ENCODE data around the gene ITM2A. TPM values are rescaled to one million over a fixed set of nuclear protein-coding genes. Genes with fewer than 3 reads are reported as not detected.

Gene ITM2A
- total RNA-seq, 1 experiment from 2014 or later, result 29.9 TPM

GRCh38 chrX:79361192-79361870, 5.8 kb downstream of the ITM2A start:
- Mint-ChIP-seq H3K27ac (no peak overlapping the region), H3K9me3 (peaks cover 46 to 53% of the 10 kb centered on the region in 2 experiments), H3K27me3 (ENCODE audit: low read depth) (no peaks in the 10 kb centered on the region), H3K4me3 (no peak overlapping the region; a peak in 1 of 5 replicates), H3K36me3 (ENCODE audit: insufficient read depth in 1 of 3, low read depth in 3 of 3) (peaks cover 0 to 14% (median 2%) of the 10 kb centered on the region in 3 experiments; a peak in 4 of 7 replicates), H3K4me1 (peaks cover 20 to 21% of the 10 kb centered on the region in 2 experiments)
- DNase-seq, result no peak
- Histone ChIP-seq H3T11ph (ENCODE audit: low read length) (no peak overlapping the region), H3K27ac (ENCODE audit: insufficient read length, low read depth, low read length) (no peak overlapping the region), H3K9ac (ENCODE audit: extremely low read depth, insufficient read length, low read length) (no peak overlapping the region), H3K23ac (ENCODE audit: insufficient read length, low read depth, low read length) (no peak overlapping the region), H2BK15ac (ENCODE audit: low read depth, low read length) (no peak overlapping the region), H3K56ac (ENCODE audit: insufficient read length, low read depth, low read length) (no peak overlapping the region), H2BK20ac (ENCODE audit: low read depth, low read length, poor library complexity, severe bottlenecking) (no peak overlapping the region), H3K4me2 (ENCODE audit: insufficient read depth, insufficient read length, low read length) (no peak overlapping the region), H4K20me1 (ENCODE audit: control insufficient read depth, insufficient read depth, insufficient read length) (no peaks in the 10 kb centered on the region), H2BK120ac (ENCODE audit: low read depth, low read length, poor library complexity, severe bottlenecking) (no peak overlapping the region), H4K8ac (replicated peaks; ENCODE audit: insufficient read length, low read depth, low read length) (no peak overlapping the region), H3K27me3 (ENCODE audit: insufficient read depth, low read length) (no peaks in the 10 kb centered on the region; the same call in 1 of the 2 replicates), H3K23me2 (ENCODE audit: insufficient read length, low read depth, low read length, poor library complexity, severe bottlenecking) (peaks cover under 1% of the 10 kb centered on the region), H2BK12ac (ENCODE audit: insufficient read length, low read depth, low read length) (no peak overlapping the region), H3K18ac (ENCODE audit: insufficient read length, low read depth, low read length) (no peak overlapping the region), H4K5ac (ENCODE audit: insufficient read length, low read depth, low read length) (no peak overlapping the region), H3K9me3 (ENCODE audit: control insufficient read depth, low read depth, low read length) (no peaks in the 10 kb centered on the region), H2AK5ac (ENCODE audit: insufficient read length, low read length) (no peak overlapping the region), H2AFZ (ENCODE audit: low read length) (no peak overlapping the region), H3K14ac (ENCODE audit: insufficient read depth, low read length) (no peak overlapping the region), H3K4me1 (ENCODE audit: insufficient read depth, low read length) (no peaks in the 10 kb centered on the region), H3K4ac (ENCODE audit: low read depth, low read length) (no peak overlapping the region), H2BK5ac (ENCODE audit: insufficient read length, low read length) (no peak overlapping the region), H3K79me2 (ENCODE audit: insufficient read depth, low read length) (no peaks in the 10 kb centered on the region), H3K79me1 (ENCODE audit: insufficient read depth, low read depth, low read length, poor library complexity, severe bottlenecking) (no peaks in the 10 kb centered on the region), H4K91ac (ENCODE audit: insufficient read length, low read depth, low read length) (no peak overlapping the region)
- WGBS (ENCODE audit: extremely low coverage, insufficient read length, low lambda C conversion rate), result no CpG with 5 or more reads among the region's 6 CpGs
- TF ChIP-seq CTCF (conservative IDR thresholded peaks at IDR 0.05), result no peak

All from H9 (cell line).